HL-60 (cell line): Measurements from ENCODE around the gene MIEN1.

Experiments
- CTCF ChIP-seq: IDR thresholded peaks from one replicate; pipeline ENCODE4 v1.5.1; 2011; ENCODE audit warnings: low read length, control low read depth, inconsistent platforms; ENCODE audit not compliant: insufficient read depth
- GABPA ChIP-seq: IDR thresholded peaks from 2 replicates; pipeline ENCODE4 v1.6.1; 2012; ENCODE audit warnings: low read depth
- TF ChIP-seq, protein P1 (sequence below): IDR thresholded peaks from 2 replicates; pipeline ENCODE4 v1.6.1; 2012; ENCODE audit warnings: low read depth; ENCODE audit not compliant: insufficient replicate concordance

GRCh38 chr17:39757176-39757662 lies 26.9 kb upstream of the MIEN1 start:
- TF ChIP-seq CTCF (no peak), GABPA (no peak)
- TF ChIP-seq, protein P1, sequence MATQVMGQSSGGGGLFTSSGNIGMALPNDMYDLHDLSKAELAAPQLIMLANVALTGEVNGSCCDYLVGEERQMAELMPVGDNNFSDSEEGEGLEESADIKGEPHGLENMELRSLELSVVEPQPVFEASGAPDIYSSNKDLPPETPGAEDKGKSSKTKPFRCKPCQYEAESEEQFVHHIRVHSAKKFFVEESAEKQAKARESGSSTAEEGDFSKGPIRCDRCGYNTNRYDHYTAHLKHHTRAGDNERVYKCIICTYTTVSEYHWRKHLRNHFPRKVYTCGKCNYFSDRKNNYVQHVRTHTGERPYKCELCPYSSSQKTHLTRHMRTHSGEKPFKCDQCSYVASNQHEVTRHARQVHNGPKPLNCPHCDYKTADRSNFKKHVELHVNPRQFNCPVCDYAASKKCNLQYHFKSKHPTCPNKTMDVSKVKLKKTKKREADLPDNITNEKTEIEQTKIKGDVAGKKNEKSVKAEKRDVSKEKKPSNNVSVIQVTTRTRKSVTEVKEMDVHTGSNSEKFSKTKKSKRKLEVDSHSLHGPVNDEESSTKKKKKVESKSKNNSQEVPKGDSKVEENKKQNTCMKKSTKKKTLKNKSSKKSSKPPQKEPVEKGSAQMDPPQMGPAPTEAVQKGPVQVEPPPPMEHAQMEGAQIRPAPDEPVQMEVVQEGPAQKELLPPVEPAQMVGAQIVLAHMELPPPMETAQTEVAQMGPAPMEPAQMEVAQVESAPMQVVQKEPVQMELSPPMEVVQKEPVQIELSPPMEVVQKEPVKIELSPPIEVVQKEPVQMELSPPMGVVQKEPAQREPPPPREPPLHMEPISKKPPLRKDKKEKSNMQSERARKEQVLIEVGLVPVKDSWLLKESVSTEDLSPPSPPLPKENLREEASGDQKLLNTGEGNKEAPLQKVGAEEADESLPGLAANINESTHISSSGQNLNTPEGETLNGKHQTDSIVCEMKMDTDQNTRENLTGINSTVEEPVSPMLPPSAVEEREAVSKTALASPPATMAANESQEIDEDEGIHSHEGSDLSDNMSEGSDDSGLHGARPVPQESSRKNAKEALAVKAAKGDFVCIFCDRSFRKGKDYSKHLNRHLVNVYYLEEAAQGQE = no peak
